Sigmoid colon (tissue), 7 donors: ENCODE data around the gene DENND1C. TPM values are rescaled to one million over a fixed set of nuclear protein-coding genes. Genes with fewer than 3 reads are reported as not detected.

ENCODE experiments used
- DNase-seq: peaks from one replicate; pipeline ENCODE4 v3.0.0-alpha.2; 2019
- H3K27ac ChIP-seq, 4 donors: fragments of 200-600 bp; sonication (generic); one replicate each; pipeline ENCODE4 v1.5.1; 2016 to 2019; ENCODE audit warnings: mild to moderate bottlenecking in 1 of 4
- H3K27me3 ChIP-seq, 3 donors: fragments of 200-600 bp; sonication (generic); one replicate each; pipeline ENCODE4 v1.5.1; 2019; ENCODE audit warnings: mild to moderate bottlenecking in 1 of 3
- H3K36me3 ChIP-seq, 4 donors: fragments of 200-600 bp; sonication (generic); one replicate each; pipeline ENCODE4 v1.5.1; 2016 to 2019
- H3K4me1 ChIP-seq, 4 donors: fragments of 200-600 bp; sonication (generic); one replicate each; pipeline ENCODE4 v1.5.1; 2017 to 2019
- H3K4me3 ChIP-seq, 4 donors: fragments of 200-600 bp; sonication (generic); one replicate each; pipeline ENCODE4 v1.5.1; 2017 to 2019; ENCODE audit warnings: mild to moderate bottlenecking in 2 of 4, moderate library complexity in 1 of 4
- H3K9me3 ChIP-seq, 4 donors: fragments of 200-600 bp in 3 of 4; sonication (generic) in 3 of 4; one replicate each; pipeline versions ENCODE4 v1.5.1 to v1.6.1; 2013 to 2019
- EP300 ChIP-seq, 4 donors: sonication (generic); formaldehyde crosslinking; IDR thresholded peaks; one replicate each; pipeline ENCODE4 v1.6.1; 2017; ENCODE audit warnings: antibody characterized with exemption in 4 of 4
- POLR2A ChIP-seq, 2 donors: fragments of 450-650 bp; IDR thresholded peaks; one replicate each; pipeline ENCODE4 v1.6.1; 2016; ENCODE audit warnings: antibody characterized with exemption in 2 of 2, mild to moderate bottlenecking in 2 of 2, moderate library complexity in 2 of 2
- POLR2AphosphoS5 ChIP-seq, 4 donors: sonication (generic); formaldehyde crosslinking; IDR thresholded peaks; one replicate each; pipeline ENCODE4 v1.6.1; 2017; ENCODE audit warnings: antibody characterized with exemption in 4 of 4
- WGBS, 2 donors: extraction: QIAGEN DNeasy Blood & Tissue Kit; methylation state at CpG; one replicate each; pipeline ENCODE4 v1.1.7; 2013; 5-methylcytosine and 5-hydroxymethylcytosine counted together
- intact Hi-C: fragments of 100-400 bp; cut with DNase I; formaldehyde crosslinking; loops from one replicate; pipeline ENCODE4 v1.15.1; 2023
- polyA plus RNA-seq, 3 donors: library from polyadenylated mRNA; stranded (reverse); fragments of 200-250 nt; gene quantifications; one replicate each; pipeline ENCODE4 v1.2.3, GENCODE V29; 2013
- total RNA-seq, 4 donors: library from RNA; depleted of rRNA; stranded (reverse); fragments of >200 nt; gene quantifications; one replicate each; pipeline ENCODE4 v1.1.0, GENCODE V29; 2016
- TF ChIP-seq, protein P1 (sequence below), 4 experiments: fragments of 450-650 bp in 3 of 4; fragments of 200-600 bp in 1 of 4; IDR thresholded peaks; one replicate each; pipeline ENCODE4 v1.5.1; 2016 to 2019; ENCODE audit warnings: antibody characterized with exemption in 4 of 4, mild to moderate bottlenecking in 3 of 4, moderate library complexity in 2 of 4
- donor health status: healthy with polysubstance abuse.
- donor health status: Bipolar disorder and iron deficiency.
- donor health status: healthy.

DENND1C gene
- total and polyA plus RNA-seq, 7 donors, result 0.99 to 18.1 (median 1.9) TPM; not detected in 1

DNA sequence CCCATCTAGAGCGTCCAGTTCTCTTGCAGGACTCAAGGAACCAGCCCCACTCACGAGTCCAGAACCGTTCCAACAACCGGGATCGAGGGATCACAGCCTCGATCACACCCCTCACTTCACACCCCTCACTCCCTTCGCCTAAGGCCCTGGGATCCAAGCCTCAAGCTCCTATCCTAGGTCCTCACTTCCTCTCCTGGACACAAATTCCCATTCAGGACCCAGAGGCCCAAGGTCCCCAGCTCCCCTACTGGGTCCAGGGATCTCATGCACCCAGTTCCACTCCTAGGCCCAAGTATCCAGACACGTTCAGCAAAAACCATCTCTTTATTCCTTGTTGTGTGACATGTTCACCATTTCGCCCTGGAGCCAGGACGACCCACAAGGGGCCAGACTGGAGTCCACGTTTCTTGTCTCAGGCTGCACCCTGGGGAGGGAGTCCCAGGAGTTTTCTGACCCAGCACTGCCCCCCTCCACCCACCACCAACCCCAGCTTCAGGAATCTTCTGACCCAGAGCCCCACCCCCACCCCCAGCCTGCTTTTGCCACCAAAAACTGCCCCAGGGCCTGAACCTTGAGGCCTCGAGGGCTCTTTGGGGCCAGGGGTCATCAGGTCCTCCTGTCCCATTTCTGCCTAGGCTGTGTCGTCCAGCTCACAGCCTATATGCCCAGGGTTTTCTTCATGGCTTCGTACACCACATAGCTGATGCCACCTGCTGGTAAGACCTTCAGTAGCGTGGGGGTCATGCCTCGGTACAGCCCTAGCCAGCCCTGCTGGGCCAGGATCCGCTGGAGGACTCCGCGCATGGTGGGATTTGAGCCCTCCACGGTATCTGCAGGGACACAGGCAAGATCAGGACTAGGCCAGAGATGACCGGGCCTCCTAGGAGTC is 55.6 kb downstream of the DENND1C start:
- no peak for DNase-seq
- intact Hi-C loops, result loop anchor here (5.0 kb wide), 1 partner anchor 54 kb away; the partner anchor contains the start of gene ALKBH7
- WGBS, 2 donors, result 95% methylated on average over 21 of the region's 21 CpGs

DNA sequence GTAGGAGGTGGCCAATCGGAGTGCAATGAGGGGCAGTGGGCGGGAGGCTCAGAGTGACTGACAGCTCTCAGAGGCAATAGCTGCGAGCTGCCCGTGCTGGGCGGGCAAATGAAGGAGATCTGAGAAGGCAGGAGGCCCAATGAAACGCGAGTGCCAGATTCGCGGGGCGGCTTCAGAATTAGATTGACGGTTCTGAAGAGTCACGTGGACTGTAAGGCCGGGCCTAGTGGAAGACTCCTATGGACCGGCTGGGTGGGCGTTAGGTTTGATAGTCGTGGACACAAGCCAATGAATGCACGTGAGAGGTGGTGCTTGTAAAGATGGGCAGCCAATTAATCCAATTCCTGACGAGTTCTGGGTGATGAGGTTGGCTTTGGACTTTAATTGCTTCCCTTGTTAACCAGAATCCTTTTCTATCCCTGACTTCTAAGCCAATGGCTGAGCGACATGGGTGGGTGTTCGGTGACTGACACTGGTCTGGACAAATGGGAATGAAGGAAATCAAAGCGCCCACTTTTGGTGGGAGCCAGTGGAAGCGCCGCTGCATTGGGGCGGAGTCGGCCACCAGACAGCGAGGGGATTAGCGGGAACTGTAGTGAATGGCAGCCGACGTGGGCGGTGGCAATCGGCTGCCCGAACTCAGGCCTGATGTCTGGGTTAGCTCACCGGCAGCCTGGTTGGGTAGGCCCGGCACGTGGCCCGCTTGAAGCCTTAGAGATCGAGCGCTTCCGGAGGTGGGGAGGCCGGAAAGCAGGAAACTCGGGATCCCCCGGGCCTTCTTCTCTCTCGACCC is 56.5 kb downstream of the DENND1C start:
- H3K4me1 ChIP-seq, result peaks cover 4 to 38% (median 30%) of the 10 kb centered on the region in 4 donors
- TF ChIP-seq POLR2A (IDR thresholded peaks at IDR 0.05) (no peak), POLR2AphosphoS5 (IDR thresholded peaks at IDR 0.05) (peak in 3 of 4 donors; percentile 19 to 59 (median 48))
- H3K36me3 ChIP-seq, result peaks cover 0 to 19% (median 8%) of the 10 kb centered on the region in 4 donors
- H3K9me3 ChIP-seq, result no peaks in the 10 kb centered on the region
- peak; percentile 100 for DNase-seq
- H3K4me3 ChIP-seq, result peak overlapping the region in 2 of 4 donors; percentile 84 to 85
- WGBS, 2 donors, result 8 to 14% methylated on average over 43 of the region's 43 CpGs
- H3K27ac ChIP-seq, result peak overlapping the region; percentile 80 to 89 (median 87)
- no peaks in the 10 kb centered on the region for H3K27me3 ChIP-seq
- intact Hi-C loops, result loop anchor here (1.0 to 5.0 kb wide), 2 partner anchors 32 to 53 kb away; partner anchors contain the start of genes ALKBH7 and GTF2F1

More for the DNA sequence above, 55.6 kb downstream of the DENND1C start:
- peaks cover 0 to 10% (median 1%) of the 10 kb centered on the region in 4 donors for H3K36me3 ChIP-seq
- H3K9me3 ChIP-seq, result no peaks in the 10 kb centered on the region
- no peak for TF ChIP-seq POLR2A (IDR thresholded peaks at IDR 0.05)
- H3K27ac ChIP-seq, result peak overlapping the region; percentile 72 to 89 (median 87)
- H3K27me3 ChIP-seq, result no peaks in the 10 kb centered on the region
- peaks cover 4 to 38% (median 30%) of the 10 kb centered on the region in 4 donors for H3K4me1 ChIP-seq
- H3K4me3 ChIP-seq, result peak overlapping the region in 1 of 4 donors; percentile 27

DNA sequence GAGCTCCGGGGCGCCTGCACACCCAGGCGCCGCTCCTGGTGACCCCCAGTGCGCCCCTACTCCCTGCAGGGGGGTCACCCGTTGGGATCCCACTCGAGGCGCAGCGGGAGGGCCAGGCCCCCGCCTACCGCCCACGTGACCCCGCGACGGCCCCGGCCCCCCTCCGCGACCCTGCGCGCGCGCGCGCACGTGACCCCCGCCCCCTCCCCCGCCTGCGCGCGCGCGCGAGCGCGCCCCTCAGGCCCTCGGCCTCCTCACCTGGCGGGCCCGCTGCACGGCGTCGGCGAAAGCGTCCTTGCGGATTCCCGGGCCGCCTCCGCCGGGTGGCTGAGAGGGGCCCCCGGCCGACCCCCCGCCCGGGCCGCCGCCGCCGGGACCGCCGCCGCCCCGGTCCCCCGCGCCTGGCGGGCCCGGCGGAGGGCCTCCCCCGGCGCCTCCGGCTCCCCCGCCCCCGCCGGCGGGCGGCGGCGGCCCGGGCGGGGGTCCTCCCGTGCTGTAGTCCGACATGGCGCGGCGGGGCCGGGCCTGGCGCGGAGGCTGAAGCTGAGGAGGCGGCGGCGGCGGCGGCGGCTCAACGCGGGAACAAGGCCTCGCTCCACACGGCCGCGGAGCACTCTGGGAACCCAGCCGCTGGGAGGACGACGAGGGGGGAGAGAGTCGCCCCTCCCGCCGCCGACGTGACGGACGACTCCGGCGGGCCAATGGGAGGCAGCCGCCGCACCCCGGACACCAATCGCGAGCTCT is 57.2 kb downstream of the DENND1C start, which contains the start of gene KHSRP:
Gene KHSRP, minus strand, starts transcription at position 617 of the 744 bp plus-strand sequence. Its CDS starts 110 bp downstream, at position 507.
- peak within 1 kb of the TSS; percentile 80 to 89 (median 87) for H3K27ac ChIP-seq
- 1% methylated on average over 114 of the region's 114 CpGs for WGBS, 2 donors
- peaks cover 4 to 38% (median 30%) of the 10 kb centered on the region in 4 donors for H3K4me1 ChIP-seq
- H3K27me3 ChIP-seq, result no peaks in the 10 kb centered on the region
- H3K4me3 ChIP-seq, result peak within 1 kb of the TSS; percentile 71 to 85 (median 84)
- no peaks in the 10 kb centered on the region for H3K9me3 ChIP-seq
- H3K36me3 ChIP-seq, result peaks cover 7 to 27% (median 15%) of the 10 kb centered on the region in 4 donors
- intact Hi-C loops, result loop anchor here (1.0 kb wide), 1 partner anchor 31 kb away; the partner anchor contains the start of gene GTF2F1
- TF ChIP-seq POLR2A (IDR thresholded peaks at IDR 0.05) (peak; percentile 29 to 54), EP300 (IDR thresholded peaks at IDR 0.05) (no peak), POLR2AphosphoS5 (IDR thresholded peaks at IDR 0.05) (peak; percentile 86 to 97 (median 94))
- TF ChIP-seq, protein P1, sequence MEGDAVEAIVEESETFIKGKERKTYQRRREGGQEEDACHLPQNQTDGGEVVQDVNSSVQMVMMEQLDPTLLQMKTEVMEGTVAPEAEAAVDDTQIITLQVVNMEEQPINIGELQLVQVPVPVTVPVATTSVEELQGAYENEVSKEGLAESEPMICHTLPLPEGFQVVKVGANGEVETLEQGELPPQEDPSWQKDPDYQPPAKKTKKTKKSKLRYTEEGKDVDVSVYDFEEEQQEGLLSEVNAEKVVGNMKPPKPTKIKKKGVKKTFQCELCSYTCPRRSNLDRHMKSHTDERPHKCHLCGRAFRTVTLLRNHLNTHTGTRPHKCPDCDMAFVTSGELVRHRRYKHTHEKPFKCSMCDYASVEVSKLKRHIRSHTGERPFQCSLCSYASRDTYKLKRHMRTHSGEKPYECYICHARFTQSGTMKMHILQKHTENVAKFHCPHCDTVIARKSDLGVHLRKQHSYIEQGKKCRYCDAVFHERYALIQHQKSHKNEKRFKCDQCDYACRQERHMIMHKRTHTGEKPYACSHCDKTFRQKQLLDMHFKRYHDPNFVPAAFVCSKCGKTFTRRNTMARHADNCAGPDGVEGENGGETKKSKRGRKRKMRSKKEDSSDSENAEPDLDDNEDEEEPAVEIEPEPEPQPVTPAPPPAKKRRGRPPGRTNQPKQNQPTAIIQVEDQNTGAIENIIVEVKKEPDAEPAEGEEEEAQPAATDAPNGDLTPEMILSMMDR (IDR thresholded peaks at IDR 0.05), result no peak
- peak; percentile 63 for DNase-seq

DNA sequence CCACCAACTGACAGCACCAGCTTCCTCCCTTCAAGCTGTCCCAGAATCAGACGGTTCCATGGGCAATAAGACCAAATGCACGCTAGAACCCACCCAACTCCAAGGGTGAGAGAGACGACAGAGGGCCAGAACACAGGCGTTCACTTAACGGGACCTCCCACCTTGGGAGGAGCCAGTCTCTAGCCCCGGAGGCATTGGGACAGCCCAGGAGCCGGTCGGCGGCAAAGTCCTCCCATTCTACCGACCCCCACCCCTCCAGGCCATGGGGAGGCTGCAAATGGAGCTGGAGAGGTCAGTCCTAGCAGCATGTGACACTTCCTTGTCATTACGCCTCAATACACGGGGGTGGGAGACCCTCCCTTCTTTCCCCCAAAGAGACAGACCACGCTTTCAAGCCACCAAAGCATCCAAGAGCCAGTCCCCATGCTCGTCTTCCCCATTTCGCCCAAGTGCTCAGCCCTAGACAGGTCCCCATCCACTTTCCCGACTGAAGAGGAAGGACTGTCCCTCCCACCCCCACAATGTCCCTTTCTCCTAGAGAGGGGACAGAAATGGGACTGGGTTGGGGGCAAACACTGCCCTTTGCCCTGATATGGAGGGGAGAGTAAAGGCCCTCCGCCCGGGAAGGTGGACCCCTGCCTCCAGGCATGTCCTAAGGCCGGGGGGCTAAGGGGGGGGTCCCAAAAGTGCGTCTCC is 57.9 kb downstream of the DENND1C start:
- no peak for TF ChIP-seq POLR2AphosphoS5 (IDR thresholded peaks at IDR 0.05)
- TF ChIP-seq POLR2A (IDR thresholded peaks at IDR 0.05), result no peak
- TF ChIP-seq EP300 (IDR thresholded peaks at IDR 0.05), result no peak
- TF ChIP-seq, protein P1 (IDR thresholded peaks at IDR 0.05), result no peak
- intact Hi-C loops, result loop anchor here (1.0 kb wide), 1 partner anchor 30 kb away; the partner anchor contains the start of gene GTF2F1
- Histone ChIP-seq H3K27me3 (no peaks in the 10 kb centered on the region), H3K36me3 (peaks cover 15 to 34% (median 22%) of the 10 kb centered on the region in 4 donors), H3K4me3 (peak overlapping the region; percentile 71 to 85 (median 84)), H3K9me3 (no peaks in the 10 kb centered on the region), H3K27ac (peak overlapping the region; percentile 52 to 86 (median 82)), H3K4me1 (peaks cover 4 to 38% (median 30%) of the 10 kb centered on the region in 4 donors)
- DNase-seq, result peak; percentile 67
- WGBS, 2 donors, result 1% methylated on average over 20 of the region's 20 CpGs
